KOPT-K1 (cell line): ENCODE data around the gene TBX1.

Source experiments
- H3K27ac ChIP-seq: fragments of 200-600 bp; sonication (generic); 2 replicates; pipeline ENCODE4 v1.5.1; 2016; ENCODE audit warnings: antibody characterized with exemption, mild to moderate bottlenecking, low read depth, low read length; ENCODE audit not compliant: poor library complexity, severe bottlenecking
- H3K36me3 ChIP-seq: fragments of 200-600 bp; sonication (generic); 2 replicates; pipeline ENCODE4 v1.5.1; 2017; ENCODE audit warnings: antibody characterized with exemption, mild to moderate bottlenecking, low read length, moderate library complexity; ENCODE audit not compliant: insufficient read depth
- H3K9me3 ChIP-seq: fragments of 200-600 bp; sonication (generic); 2 replicates; pipeline ENCODE4 v1.5.1; 2017; ENCODE audit warnings: antibody characterized with exemption, low read length, mild to moderate bottlenecking; ENCODE audit not compliant: insufficient read depth, poor library complexity, severe bottlenecking

TBX1 gene

DNA sequence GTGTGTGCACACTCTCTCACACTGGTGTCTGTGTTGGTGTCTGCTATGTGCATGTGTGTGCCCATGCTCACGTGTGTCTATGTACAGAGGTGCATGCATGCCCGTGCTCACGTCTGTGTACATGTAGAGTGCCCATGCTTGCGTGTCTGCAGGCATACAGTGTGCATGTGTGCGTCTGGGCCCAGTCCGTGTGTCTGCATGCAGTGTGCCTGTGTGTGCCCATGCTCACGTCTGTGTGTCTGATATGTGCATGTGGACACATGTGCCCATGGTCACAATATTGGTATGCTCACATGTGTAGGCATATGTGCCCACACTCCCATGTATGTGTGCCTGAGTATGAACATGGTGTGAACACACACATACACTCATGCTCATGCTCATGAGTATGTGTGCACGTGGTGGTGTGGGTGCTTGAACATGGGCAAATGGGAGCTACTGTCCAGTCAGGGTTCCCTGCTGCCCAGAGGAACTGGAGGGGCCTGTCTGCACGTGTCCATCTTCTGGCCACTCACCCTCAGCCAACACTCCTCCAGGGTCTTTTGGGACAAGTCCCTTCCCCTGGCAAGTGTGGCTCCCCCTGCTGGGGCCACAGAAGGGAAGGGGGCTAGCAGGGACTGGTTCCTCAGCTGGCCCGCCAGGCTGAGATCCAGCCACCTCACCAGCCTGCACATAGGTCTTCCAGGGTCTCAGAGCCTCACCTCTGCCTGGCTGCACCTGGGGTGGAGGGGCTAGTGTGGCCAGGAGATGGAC, 7.3 kb upstream of the TBX1 start:
- no peaks in the 10 kb centered on the region for H3K36me3 ChIP-seq
- no peak overlapping the region for H3K27ac ChIP-seq
- no peaks in the 10 kb centered on the region for H3K9me3 ChIP-seq

DNA sequence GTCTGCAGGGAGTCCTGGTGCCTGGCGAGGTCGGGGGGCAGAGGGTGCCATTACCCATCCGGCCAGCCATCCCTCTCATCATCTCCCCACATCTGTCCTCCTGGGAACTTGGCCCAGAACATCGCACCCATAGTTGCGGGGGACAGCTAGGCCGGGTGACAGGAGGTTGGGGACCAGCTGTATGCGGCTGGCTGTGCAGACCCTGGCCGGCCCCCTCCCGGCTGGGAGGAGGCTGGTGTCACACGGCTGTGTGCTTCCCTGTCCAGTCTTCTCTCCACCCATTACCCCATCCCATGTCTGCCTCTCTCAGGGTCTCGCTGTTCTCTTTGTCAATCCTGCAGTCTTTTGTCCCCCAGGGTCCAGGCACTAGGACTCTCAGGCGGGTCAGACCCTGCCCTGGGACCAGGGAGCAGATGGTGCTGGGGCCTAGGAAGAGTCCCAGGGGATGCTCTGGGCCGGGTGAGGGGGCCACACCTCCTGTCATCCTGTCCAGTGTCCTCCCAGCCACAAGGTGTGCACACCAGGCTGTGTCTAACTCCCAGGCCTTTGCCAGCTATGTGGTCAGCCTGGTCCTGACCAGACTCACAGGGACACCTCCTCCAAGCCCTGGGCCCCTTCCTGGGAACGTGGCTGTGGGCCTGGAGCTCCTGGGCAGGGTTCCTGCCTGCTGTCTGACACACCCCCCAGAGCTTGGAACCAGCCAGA, 6.4 kb upstream of the TBX1 start:
- Histone ChIP-seq H3K36me3 (no peaks in the 10 kb centered on the region), H3K27ac (no peak overlapping the region), H3K9me3 (no peaks in the 10 kb centered on the region)

DNA sequence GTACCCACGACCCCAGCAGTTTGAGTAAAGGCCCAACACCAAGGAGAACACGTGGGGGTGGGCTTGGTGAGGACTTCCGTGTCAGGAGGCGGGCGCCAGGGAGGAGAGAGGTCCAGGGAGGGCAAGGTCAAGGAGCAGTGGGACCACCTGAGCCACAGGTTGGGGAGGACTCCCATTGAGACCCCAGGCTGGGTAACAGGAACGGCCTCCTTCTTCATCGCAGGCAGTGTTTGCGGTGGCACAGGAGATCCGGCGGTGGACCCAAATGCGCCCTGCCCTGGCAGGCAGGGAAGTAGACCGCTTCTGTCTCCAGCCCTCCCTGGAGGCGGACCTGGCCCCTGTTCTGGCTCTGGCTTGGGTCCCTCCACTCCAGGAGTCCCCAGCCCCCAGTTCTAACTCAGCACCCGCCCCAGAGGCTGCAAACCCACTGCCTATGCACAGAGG, 5.9 kb upstream of the TBX1 start:
- Histone ChIP-seq H3K27ac (no peak overlapping the region), H3K36me3 (no peaks in the 10 kb centered on the region), H3K9me3 (no peaks in the 10 kb centered on the region)

DNA sequence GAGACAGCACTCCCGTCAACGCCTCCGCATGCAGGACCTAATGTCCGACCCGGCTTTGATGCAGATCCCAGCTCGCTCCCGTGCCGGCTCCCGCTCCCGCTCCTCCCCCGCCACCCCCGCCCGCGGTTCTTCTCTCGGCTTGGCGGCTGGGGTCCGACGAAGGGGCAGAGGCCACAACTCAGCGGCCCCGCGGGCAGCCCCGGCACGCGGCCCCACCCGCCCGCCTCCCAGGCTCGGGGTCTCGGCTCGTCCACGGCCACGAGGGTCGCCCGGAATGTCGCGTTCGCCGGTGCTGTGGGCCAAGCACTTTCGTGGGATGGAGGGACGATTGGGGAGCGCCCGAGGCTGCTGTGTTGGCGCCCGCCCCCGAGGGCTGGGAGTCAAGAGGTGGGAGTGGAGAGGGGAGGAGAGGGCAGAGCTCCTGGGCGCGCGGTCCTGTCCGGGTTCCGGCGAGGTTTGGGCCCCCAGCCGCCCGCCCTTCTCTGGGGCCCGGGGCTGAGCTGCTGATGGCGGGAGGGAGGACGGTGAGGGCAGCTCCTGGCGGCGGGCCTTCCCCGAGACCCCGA, 5.3 kb upstream of the TBX1 start:
- Histone ChIP-seq H3K27ac (no peak overlapping the region), H3K9me3 (no peaks in the 10 kb centered on the region), H3K36me3 (no peaks in the 10 kb centered on the region)

DNA sequence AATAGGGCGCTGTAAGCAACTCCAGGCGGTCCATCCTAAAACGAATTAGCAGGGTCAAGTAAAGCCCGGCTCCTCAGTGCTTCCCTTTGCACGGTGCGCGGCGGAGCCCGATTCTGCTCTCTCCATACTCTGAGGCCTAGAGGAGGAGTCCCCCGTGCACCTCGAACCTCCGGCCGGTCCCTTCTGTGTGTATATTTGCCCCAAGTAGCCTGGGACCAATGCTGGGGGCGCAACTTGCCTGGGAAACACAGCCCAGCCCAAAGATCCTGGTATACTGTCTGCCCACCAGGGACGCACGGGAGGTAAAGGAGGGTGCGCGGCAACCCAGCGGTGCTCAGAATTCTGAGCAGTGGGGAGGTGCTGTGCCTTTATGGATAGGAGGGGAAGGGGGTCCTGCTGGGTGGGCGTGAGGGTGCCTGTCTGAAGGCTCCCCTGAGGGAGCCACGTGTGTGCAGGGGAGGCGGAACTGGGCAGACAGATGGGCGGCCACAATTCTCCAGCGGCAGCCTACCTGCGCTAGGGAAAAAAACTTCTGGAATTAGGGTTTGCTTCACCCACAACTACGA, 4.8 kb upstream of the TBX1 start:
- H3K9me3 ChIP-seq = no peaks in the 10 kb centered on the region
- no peak overlapping the region for H3K27ac ChIP-seq
- H3K36me3 ChIP-seq = no peaks in the 10 kb centered on the region

DNA sequence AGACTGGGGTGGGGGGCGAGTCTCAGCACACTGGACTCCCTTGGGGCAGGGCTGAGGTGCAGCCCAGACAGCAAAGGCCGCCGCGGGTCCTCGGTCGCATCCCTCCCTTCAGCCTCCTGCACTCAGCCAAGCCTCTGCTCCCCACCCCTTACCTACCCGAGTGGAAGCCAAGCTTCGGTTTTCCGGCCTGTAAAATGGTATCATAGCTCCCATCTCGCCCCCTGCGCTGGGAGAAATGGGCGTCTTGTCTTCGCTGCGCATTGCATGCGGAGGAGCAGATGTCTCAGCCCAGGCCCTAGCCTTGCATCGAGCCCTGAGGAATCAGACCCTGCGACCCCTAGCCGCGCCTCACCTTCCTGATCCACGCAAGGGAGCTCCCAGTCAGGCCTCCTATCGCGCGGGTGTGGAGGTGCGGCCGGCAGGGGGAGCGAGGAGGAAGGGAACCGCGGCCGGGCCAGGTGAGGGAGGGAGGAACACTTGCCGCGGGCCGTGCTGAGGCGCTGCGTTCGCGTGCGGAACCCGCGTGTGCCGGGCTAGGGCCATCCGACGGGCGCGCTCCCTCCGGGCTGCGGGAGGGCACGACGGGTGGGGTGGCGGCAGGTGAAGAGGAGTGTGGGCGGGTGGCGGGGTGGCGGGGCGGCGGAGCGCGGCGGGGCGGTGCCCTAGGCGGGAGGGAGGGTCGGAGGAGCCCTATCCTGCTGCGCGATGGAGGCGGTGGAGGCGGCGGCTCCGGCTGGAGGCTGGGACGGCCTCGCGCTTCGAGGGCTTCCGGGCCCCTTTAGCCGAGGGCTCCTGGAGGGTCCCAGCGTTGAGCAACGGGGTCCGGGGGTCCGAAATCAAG, 4.1 kb upstream of the TBX1 start:
- Histone ChIP-seq H3K27ac (no peak overlapping the region), H3K9me3 (no peaks in the 10 kb centered on the region), H3K36me3 (no peaks in the 10 kb centered on the region)

DNA sequence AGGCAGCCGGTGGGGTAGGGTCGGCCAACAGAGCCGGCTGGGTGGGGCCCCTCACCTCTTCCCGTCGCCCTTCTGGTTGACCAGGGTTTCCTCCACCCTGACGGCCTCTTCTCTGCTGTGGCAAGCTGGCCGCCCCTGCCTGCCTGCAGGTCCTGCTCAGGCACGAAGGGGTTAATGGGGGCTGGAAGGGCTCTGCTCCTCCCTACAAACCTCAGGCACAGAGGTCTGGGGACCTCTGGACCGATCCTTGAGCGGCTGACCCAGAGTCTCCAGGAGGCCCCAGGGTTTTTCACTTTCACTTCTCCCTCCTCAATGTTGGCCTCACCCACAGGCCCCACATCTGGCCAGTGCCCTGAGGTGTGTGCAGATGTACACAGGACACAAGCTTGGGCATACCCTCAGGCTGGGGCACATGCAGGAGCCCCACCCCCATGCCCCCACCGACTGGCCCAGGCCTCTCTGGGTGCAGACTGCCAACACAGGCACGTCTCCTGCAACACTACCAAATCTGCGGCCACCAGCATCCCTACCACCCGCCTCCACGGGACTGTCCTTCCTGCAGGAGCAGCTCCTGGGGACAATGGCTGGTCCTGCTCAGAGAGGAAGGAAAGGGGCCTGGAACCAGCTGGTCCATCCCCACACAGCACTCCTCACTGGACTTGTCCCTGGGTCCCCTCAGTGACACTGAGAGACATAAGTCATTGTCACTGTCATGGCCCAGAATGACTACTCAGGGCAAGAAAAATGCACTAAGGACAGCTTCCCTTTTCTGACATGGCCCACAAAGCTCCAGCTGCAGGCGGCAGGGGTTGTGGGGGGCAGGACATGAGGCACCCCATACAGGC, 3.2 kb upstream of the TBX1 start:
- Histone ChIP-seq H3K9me3 (no peaks in the 10 kb centered on the region), H3K27ac (no peak overlapping the region), H3K36me3 (no peaks in the 10 kb centered on the region)

DNA sequence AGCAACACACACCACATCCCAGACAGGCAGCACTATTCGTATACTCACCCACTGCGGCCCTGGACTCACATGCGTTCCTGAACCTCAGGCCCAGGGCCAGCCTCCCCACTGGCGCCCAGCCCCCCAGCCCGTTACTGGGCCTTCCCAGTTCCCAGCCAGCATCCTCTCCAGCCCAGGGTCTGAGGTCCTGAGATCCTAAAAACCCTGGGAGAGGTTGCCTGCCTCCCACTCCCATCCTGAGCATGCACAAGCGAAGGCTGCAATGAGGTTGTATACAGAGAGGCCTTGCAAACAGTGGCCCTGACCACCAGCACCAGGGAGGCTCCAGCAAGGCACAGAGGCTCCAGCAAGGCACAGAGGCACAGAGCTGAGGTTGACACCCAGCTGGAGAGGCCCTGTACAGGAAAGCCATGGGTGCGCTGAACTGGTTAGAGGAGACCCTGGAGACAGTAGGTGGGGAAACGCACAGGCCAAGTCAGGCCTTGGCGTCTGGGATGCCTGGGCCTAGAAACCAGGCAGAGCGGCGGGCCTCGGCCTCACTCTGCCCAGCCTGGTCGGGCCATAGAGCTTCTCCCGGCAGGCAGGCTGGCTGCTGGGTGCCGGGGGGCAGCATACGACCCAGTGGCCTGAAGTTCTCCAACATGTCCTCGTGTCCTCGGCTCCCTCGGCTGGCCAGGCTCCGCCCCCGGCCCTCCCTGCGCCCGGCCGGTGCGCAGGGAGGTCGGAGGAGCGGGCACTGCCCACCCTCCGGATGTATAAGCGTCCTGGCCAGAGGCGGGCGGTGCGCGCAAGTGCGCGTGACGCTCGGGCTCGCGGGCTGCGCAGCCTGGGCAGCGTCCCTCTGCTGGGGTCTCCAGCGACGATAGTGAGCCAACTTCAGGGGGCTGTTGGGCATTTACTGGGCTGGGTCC, 2.3 kb upstream of the TBX1 start:
- no peaks in the 10 kb centered on the region for H3K9me3 ChIP-seq
- H3K27ac ChIP-seq = no peak overlapping the region

DNA sequence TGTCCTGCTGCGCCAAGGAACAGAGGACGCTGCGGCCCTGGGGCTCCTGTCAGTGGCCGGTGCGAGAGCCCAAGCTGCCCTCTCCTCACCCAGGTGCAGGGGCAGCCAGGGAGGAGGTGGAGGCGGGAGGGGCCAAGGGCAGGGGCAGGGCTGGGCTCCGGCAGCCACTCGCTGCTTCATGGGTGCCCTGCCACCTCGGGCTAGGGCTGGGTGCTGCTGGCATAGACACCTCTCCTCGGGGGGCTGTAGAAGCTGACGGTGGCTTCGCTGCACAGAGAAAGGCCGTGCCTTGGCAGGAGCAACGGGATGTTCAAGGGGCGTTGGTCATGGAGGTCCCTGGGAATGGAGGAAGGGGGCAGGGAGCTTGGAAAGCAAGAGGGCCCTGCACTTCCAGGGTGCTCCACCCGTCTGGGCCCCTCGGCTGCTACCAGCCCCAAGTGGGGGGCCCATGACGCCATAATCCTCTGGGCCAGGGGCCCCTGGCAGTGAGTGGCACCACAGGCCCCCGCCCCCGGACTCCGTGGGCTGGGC, 1.6 kb upstream of the TBX1 start:
- no peaks in the 10 kb centered on the region for H3K36me3 ChIP-seq
- no peak overlapping the region for H3K27ac ChIP-seq
- H3K9me3 ChIP-seq = no peaks in the 10 kb centered on the region

More for the DNA sequence above, 2.3 kb upstream of the TBX1 start:
- H3K36me3 ChIP-seq = no peaks in the 10 kb centered on the region

DNA sequence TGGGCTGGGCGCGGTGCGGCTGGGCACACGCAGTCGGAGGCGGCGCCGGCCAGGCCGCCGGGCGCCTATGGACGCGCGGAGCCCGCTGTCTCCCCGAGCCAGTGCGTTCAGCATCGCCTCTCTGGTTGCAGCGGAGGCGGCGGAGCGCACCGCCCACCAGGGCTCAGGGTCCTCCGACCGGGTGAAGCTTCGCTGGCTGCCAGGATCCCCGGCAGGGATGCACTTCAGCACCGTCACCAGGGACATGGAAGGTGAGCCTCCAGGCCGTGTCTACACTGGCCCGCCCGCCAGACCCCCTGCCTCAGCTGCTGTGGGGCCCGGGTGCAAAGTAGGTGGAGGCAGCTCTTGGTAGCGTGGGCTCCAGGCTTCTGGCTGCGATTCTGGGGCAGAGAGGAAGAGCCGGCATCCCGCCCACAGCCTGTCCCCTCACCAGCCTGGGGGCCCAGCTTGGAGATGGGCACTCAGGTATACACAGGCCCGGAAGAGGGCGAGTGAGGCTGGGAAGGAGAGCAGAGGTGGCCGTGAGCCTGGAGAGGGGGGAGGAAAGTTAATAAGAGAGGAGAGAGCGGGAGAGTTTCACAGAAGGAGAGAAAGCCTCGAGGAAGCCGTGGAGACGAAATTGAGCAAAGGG, 1.0 kb upstream of the TBX1 start:
- Histone ChIP-seq H3K27ac (no peak overlapping the region), H3K9me3 (no peaks in the 10 kb centered on the region)

DNA sequence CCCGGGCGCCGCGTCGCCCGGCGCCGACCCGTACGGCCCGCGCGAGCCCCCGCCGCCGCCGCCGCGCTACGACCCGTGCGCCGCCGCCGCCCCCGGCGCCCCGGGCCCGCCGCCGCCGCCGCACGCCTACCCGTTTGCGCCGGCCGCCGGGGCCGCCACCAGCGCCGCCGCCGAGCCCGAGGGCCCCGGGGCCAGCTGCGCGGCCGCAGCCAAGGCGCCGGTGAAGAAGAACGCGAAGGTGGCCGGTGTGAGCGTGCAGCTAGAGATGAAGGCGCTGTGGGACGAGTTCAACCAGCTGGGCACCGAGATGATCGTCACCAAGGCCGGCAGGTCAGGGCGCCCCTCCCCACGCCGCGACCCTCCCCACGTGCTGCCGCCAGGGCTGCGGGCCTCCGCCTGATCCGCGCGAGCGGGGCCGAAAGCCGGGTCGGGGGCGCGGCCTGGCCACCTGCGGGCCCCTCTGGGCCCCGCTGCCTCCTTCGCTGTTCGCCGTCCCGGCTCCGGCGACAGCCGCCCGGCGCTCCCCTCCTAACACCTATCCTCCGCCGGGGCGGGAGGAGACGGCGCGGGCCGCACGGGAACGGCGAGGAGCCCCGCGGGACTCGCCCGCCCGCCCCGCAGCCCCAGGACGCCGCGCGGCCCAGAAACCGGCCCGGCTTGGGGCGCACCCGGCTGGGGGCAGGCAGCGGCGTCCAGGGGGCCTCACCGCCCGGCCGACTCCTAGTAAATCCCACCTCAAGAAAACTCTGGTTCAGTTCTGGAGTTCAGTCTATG, 560 bp downstream of the TBX1 start:
- no peak overlapping the region for H3K27ac ChIP-seq

More for the DNA sequence above, 1.0 kb upstream of the TBX1 start:
- no peaks in the 10 kb centered on the region for H3K36me3 ChIP-seq

More for the DNA sequence above, 560 bp downstream of the TBX1 start:
- H3K36me3 ChIP-seq = no peaks in the 10 kb centered on the region
- H3K9me3 ChIP-seq = no peaks in the 10 kb centered on the region
